Raji (cell line): ENCODE results near the gene CSMD2.

Experiments used
- POLR2A ChIP-seq: IDR thresholded peaks from 2 replicates; pipeline ENCODE4 v1.6.1; 2011; ENCODE audit warnings: low read depth, low read length, control low read depth; ENCODE audit not compliant: insufficient read depth

Gene CSMD2

GRCh38 chr1:33465316-33465715 is 699.7 kb downstream of the CSMD2 start:
- TF ChIP-seq POLR2A, result no peak

- no peak for TF ChIP-seq POLR2A
Observed at GRCh38 chr1:33464552-33464951, 700.5 kb downstream of the CSMD2 start.
